ENCODE results near the gene KCNC4. TPM values are rescaled to one million over a fixed set of nuclear protein-coding genes. Genes with fewer than 3 reads are reported as not detected.

The KCNC4 gene
- total and polyA plus RNA-seq, 2 experiments from 2014 or later, result 3.4 to 11.8 TPM

GRCh38 chr1:110213143-110213540 lies 3.0 kb downstream of the KCNC4 start:
- no peaks in the 10 kb centered on the region for H3K9me3 ChIP-seq (ENCODE audit: low read depth)
- no peaks in the 10 kb centered on the region for H3K4me1 ChIP-seq (ENCODE audit: low read depth)
- no peak overlapping the region for H3K27ac ChIP-seq
- no peak for DNase-seq (ENCODE audit: low read depth in 1 of 2, low spot score in 1 of 2)
- no peak for TF ChIP-seq CTCF (IDR thresholded peaks at IDR 0.05; ENCODE audit: low read depth, low read length)
- H3K27me3 ChIP-seq, result peaks cover 30% of the 10 kb centered on the region
- H3K36me3 ChIP-seq, result no peaks in the 10 kb centered on the region
- H3K4me3 ChIP-seq, result no peak overlapping the region

- Histone ChIP-seq H3K4me1 (ENCODE audit: low read depth) (no peaks in the 10 kb centered on the region), H3K36me3 (no peaks in the 10 kb centered on the region), H3K4me3 (no peak overlapping the region), H3K27me3 (peaks cover 30% of the 10 kb centered on the region), H3K9me3 (ENCODE audit: low read depth) (no peaks in the 10 kb centered on the region), H3K27ac (no peak overlapping the region)
- TF ChIP-seq CTCF (IDR thresholded peaks at IDR 0.05; ENCODE audit: low read depth, low read length), result no peak
- DNase-seq (ENCODE audit: low read depth in 1 of 2, low spot score in 1 of 2), result peak in 1 of 2 donors; percentile 42
Observed at GRCh38 chr1:110214454-110215404, 4.6 kb downstream of the KCNC4 start.

- H3K4me3 ChIP-seq, result no peak overlapping the region
- no peaks in the 10 kb centered on the region for H3K9me3 ChIP-seq (ENCODE audit: low read depth)
- no peak for TF ChIP-seq CTCF (IDR thresholded peaks at IDR 0.05; ENCODE audit: low read depth, low read length)
- H3K36me3 ChIP-seq, result no peaks in the 10 kb centered on the region
- no peaks in the 10 kb centered on the region for H3K4me1 ChIP-seq (ENCODE audit: low read depth)
- peaks cover 26% of the 10 kb centered on the region for H3K27me3 ChIP-seq
- H3K27ac ChIP-seq, result no peak overlapping the region
- no peak for DNase-seq (ENCODE audit: low read depth in 1 of 2, low spot score in 1 of 2)
Observed at GRCh38 chr1:110215621-110216515, 5.8 kb downstream of the KCNC4 start.

GRCh38 chr1:110216844-110217444 lies 6.8 kb downstream of the KCNC4 start:
- H3K9me3 ChIP-seq (ENCODE audit: low read depth), result no peaks in the 10 kb centered on the region
- TF ChIP-seq CTCF (IDR thresholded peaks at IDR 0.05; ENCODE audit: low read depth, low read length), result no peak
- H3K27me3 ChIP-seq, result peaks cover 15% of the 10 kb centered on the region
- no peaks in the 10 kb centered on the region for H3K4me1 ChIP-seq (ENCODE audit: low read depth)
- H3K27ac ChIP-seq, result no peak overlapping the region
- H3K36me3 ChIP-seq, result no peaks in the 10 kb centered on the region
- no peak for DNase-seq (ENCODE audit: low read depth in 1 of 2, low spot score in 1 of 2)
- H3K4me3 ChIP-seq, result no peak overlapping the region

GRCh38 chr1:110218137-110218536 lies 8.0 kb downstream of the KCNC4 start:
- peaks cover 3% of the 10 kb centered on the region for H3K27me3 ChIP-seq
- no peaks in the 10 kb centered on the region for H3K36me3 ChIP-seq
- TF ChIP-seq CTCF (IDR thresholded peaks at IDR 0.05; ENCODE audit: low read depth, low read length), result no peak
- DNase-seq (ENCODE audit: low read depth in 1 of 2, low spot score in 1 of 2), result no peak
- H3K4me3 ChIP-seq, result no peak overlapping the region
- H3K27ac ChIP-seq, result no peak overlapping the region
- H3K9me3 ChIP-seq (ENCODE audit: low read depth), result no peaks in the 10 kb centered on the region
- H3K4me1 ChIP-seq (ENCODE audit: low read depth), result no peaks in the 10 kb centered on the region

Measured in cardiac muscle cell (in vitro differentiated cells and primary cell).